ENCODE results near the gene IRF4.

- TF ChIP-seq EZH2phosphoT487 (IDR thresholded peaks at IDR 0.05; ENCODE audit: borderline replicate concordance) = no peak
- TF ChIP-seq, protein P1, sequence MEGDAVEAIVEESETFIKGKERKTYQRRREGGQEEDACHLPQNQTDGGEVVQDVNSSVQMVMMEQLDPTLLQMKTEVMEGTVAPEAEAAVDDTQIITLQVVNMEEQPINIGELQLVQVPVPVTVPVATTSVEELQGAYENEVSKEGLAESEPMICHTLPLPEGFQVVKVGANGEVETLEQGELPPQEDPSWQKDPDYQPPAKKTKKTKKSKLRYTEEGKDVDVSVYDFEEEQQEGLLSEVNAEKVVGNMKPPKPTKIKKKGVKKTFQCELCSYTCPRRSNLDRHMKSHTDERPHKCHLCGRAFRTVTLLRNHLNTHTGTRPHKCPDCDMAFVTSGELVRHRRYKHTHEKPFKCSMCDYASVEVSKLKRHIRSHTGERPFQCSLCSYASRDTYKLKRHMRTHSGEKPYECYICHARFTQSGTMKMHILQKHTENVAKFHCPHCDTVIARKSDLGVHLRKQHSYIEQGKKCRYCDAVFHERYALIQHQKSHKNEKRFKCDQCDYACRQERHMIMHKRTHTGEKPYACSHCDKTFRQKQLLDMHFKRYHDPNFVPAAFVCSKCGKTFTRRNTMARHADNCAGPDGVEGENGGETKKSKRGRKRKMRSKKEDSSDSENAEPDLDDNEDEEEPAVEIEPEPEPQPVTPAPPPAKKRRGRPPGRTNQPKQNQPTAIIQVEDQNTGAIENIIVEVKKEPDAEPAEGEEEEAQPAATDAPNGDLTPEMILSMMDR (conservative IDR thresholded peaks at IDR 0.05; ENCODE audit: low read length) = peak; percentile 38
These were observed 40.3 kb upstream of the IRF4 start for GRCh38 chr6:351011-351866.

All from Loucy (cell line).